Mammary epithelial cell (primary cell): ENCODE measurements around the gene CALHM3.

Source experiments
- EZH2 ChIP-seq: IDR thresholded peaks from 2 replicates; pipeline ENCODE4 v1.6.1; 2012; ENCODE audit warnings: low read length, inconsistent platforms, borderline replicate concordance
- TF ChIP-seq, protein P1 (sequence below), 2 donors: IDR thresholded peaks in 1 of 2; conservative IDR thresholded peaks in 1 of 2; 2 replicates each; pipeline ENCODE4 v1.5.1; 2011 to 2012; ENCODE audit warnings: inconsistent platforms in 2 of 2, low read length in 2 of 2, mild to moderate bottlenecking in 2 of 2, control low read depth in 1 of 2, low read depth in 1 of 2; ENCODE audit not compliant: insufficient read depth in 1 of 2; ENCODE audit errors: extremely low read depth in 1 of 2

DNA sequence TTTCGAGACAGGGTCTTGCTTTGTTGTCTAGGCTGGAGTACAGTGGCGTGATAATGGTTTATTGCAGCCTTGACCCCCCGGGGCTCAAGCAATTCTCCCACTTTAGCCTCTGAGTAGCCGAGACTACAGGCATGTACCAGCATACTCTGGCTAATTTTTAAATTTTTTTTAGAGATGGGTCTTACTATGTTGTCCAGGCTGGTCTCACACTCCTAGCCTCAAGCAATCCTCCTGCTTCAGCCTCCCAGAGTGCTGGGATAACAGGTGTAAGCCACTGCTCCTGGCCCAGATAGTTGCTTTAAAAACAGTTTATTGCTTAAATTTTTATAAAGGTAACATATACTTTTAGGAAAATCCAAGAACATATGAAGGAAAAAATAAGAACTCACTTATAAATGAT lies 40.8 kb upstream of the CALHM3 start:
- TF ChIP-seq, protein P1, sequence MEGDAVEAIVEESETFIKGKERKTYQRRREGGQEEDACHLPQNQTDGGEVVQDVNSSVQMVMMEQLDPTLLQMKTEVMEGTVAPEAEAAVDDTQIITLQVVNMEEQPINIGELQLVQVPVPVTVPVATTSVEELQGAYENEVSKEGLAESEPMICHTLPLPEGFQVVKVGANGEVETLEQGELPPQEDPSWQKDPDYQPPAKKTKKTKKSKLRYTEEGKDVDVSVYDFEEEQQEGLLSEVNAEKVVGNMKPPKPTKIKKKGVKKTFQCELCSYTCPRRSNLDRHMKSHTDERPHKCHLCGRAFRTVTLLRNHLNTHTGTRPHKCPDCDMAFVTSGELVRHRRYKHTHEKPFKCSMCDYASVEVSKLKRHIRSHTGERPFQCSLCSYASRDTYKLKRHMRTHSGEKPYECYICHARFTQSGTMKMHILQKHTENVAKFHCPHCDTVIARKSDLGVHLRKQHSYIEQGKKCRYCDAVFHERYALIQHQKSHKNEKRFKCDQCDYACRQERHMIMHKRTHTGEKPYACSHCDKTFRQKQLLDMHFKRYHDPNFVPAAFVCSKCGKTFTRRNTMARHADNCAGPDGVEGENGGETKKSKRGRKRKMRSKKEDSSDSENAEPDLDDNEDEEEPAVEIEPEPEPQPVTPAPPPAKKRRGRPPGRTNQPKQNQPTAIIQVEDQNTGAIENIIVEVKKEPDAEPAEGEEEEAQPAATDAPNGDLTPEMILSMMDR (conservative IDR thresholded peaks at IDR 0.05 in 1 of 2, IDR thresholded peaks at IDR 0.05 in 1 of 2; ENCODE audit: extremely low read depth in 1 of 2, insufficient read depth in 1 of 2, low read depth in 1 of 2, low read length in 2 of 2): no peak
- TF ChIP-seq EZH2: no peak
